ENCODE measurements around the gene GRIA1.
"Not testable (repeated sequence)": the region's sequence is repeated elsewhere in the genome, so short reads cannot be mapped to it uniquely, and the experiment has no call there.

Gene GRIA1

GRCh38 chr5:153829510-153830065 is 339.1 kb downstream of the GRIA1 start:
- Histone ChIP-seq H2AK5ac (ENCODE audit: low read length, severe bottlenecking) (no peak overlapping the region), H4K8ac (ENCODE audit: low read length) (no peak overlapping the region), H2BK5ac (ENCODE audit: low read depth, low read length, poor library complexity, severe bottlenecking) (no peak overlapping the region), H3K4me2 (ENCODE audit: low read length, poor library complexity, severe bottlenecking) (no peak overlapping the region), H3K27ac (ENCODE audit: low read length, poor library complexity, severe bottlenecking) (no peak overlapping the region), H3K9me3 (ENCODE audit: control insufficient read depth, low read length) (peaks cover 3% of the 10 kb centered on the region), H3K79me1 (replicated peaks; ENCODE audit: low read length, poor library complexity, severe bottlenecking) (no peaks in the 10 kb centered on the region), H3K36me3 (ENCODE audit: control insufficient read depth in 1 of 2, insufficient read depth in 2 of 2, low read depth in 1 of 2, low read length in 2 of 2) (no peaks in the 10 kb centered on the region), H3K14ac (ENCODE audit: low read length in 2 of 2) (no peak overlapping the region), H2BK15ac (ENCODE audit: low read depth, poor library complexity, severe bottlenecking) (no peak overlapping the region), H3K18ac (ENCODE audit: low read depth in 1 of 2, low read length in 2 of 2) (no peak overlapping the region), H3K4ac (ENCODE audit: low read depth in 1 of 2, low read length in 2 of 2) (no peak overlapping the region), H3K27me3 (ENCODE audit: control insufficient read depth in 1 of 2, insufficient read depth in 1 of 2, low read length in 2 of 2) (no peaks in the 10 kb centered on the region), H3K4me3 (ENCODE audit: insufficient read depth in 1 of 2, low read depth in 1 of 2, low read length in 2 of 2) (no peak overlapping the region), H3K9ac (ENCODE audit: low read length) (no peak overlapping the region), H2AFZ (ENCODE audit: low read depth, low read length) (no peak overlapping the region), H2BK12ac (ENCODE audit: low read length in 2 of 2) (no peak overlapping the region), H4K91ac (ENCODE audit: low read length) (no peak overlapping the region), H3K23ac (ENCODE audit: low read length in 2 of 2) (no peak overlapping the region), H2BK120ac (ENCODE audit: low read depth, low read length) (no peak overlapping the region), H3K4me1 (ENCODE audit: control insufficient read depth, insufficient read depth, low read depth, low read length) (peaks cover 4% of the 10 kb centered on the region)
- no peak for DNase-seq
- WGBS, result 73% methylated on average over 5 of the region's 8 CpGs

DNA sequence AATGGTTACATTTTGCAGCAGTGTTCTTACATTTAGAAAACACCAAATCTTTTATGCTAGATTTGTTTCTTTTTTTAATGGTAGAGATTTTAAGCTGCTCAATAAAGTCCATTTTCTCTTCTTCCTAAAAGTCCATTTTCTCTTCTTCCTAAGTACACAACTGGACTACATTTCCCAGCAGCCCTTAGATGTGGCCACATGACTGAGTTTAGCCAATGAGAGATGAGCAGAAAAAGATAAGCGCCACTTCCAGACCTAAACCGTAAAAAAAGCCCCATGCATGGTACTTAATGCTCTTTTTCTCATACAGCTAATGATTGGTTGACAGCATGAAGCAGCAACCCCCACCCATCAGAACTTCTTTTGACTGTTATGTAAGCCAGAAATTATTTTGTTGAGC is 341.5 kb downstream of the GRIA1 start:
- no peaks in the 10 kb centered on the region for H3K36me3 ChIP-seq (ENCODE audit: control insufficient read depth in 1 of 2, insufficient read depth in 2 of 2, low read depth in 1 of 2, low read length in 2 of 2)
- no peak overlapping the region for H3K27ac ChIP-seq (ENCODE audit: low read length, poor library complexity, severe bottlenecking)
- H3K4me3 ChIP-seq (ENCODE audit: insufficient read depth in 1 of 2, low read depth in 1 of 2, low read length in 2 of 2), result no peak overlapping the region
- 29% methylated on average over 2 of the region's 2 CpGs for WGBS
- H4K8ac ChIP-seq (ENCODE audit: low read length), result no peak overlapping the region
- no peak overlapping the region for H3K4ac ChIP-seq (ENCODE audit: low read depth in 1 of 2, low read length in 2 of 2)
- peak; percentile 73 for DNase-seq
- H2BK5ac ChIP-seq (ENCODE audit: low read depth, low read length, poor library complexity, severe bottlenecking), result no peak overlapping the region
- H4K91ac ChIP-seq (ENCODE audit: low read length), result no peak overlapping the region
- H2BK15ac ChIP-seq (ENCODE audit: low read depth, poor library complexity, severe bottlenecking), result no peak overlapping the region
- peaks cover 3% of the 10 kb centered on the region for H3K9me3 ChIP-seq (ENCODE audit: control insufficient read depth, low read length)
- no peak overlapping the region for H3K18ac ChIP-seq (ENCODE audit: low read depth in 1 of 2, low read length in 2 of 2)
- H3K27me3 ChIP-seq (ENCODE audit: control insufficient read depth in 1 of 2, insufficient read depth in 1 of 2, low read length in 2 of 2), result no peaks in the 10 kb centered on the region
- H3K4me1 ChIP-seq (ENCODE audit: control insufficient read depth, insufficient read depth, low read depth, low read length), result no peaks in the 10 kb centered on the region
- H3K23ac ChIP-seq (ENCODE audit: low read length in 2 of 2), result no peak overlapping the region
- H3K79me1 ChIP-seq (replicated peaks; ENCODE audit: low read length, poor library complexity, severe bottlenecking), result no peaks in the 10 kb centered on the region
- no peak overlapping the region for H2AK5ac ChIP-seq (ENCODE audit: low read length, severe bottlenecking)
- H3K14ac ChIP-seq (ENCODE audit: low read length in 2 of 2), result no peak overlapping the region
- no peak overlapping the region for H3K9ac ChIP-seq (ENCODE audit: low read length)
- no peak overlapping the region for H2BK120ac ChIP-seq (ENCODE audit: low read depth, low read length)
- no peak overlapping the region for H3K4me2 ChIP-seq (ENCODE audit: low read length, poor library complexity, severe bottlenecking)
- H2BK12ac ChIP-seq (ENCODE audit: low read length in 2 of 2), result no peak overlapping the region
- H2AFZ ChIP-seq (ENCODE audit: low read depth, low read length), result no peak overlapping the region

GRCh38 chr5:153835891-153836515 is 345.5 kb downstream of the GRIA1 start:
- no peak overlapping the region for H3K27ac ChIP-seq (ENCODE audit: low read length, poor library complexity, severe bottlenecking)
- H2BK120ac ChIP-seq (ENCODE audit: low read depth, low read length), result no peak overlapping the region
- no peak for DNase-seq
- H3K23ac ChIP-seq (ENCODE audit: low read length in 2 of 2), result no peak overlapping the region
- H3K4ac ChIP-seq (ENCODE audit: low read depth in 1 of 2, low read length in 2 of 2), result no peak overlapping the region
- H2BK5ac ChIP-seq (ENCODE audit: low read depth, low read length, poor library complexity, severe bottlenecking), result no peak overlapping the region
- H2AFZ ChIP-seq (ENCODE audit: low read depth, low read length), result no peak overlapping the region
- H3K18ac ChIP-seq (ENCODE audit: low read depth in 1 of 2, low read length in 2 of 2), result no peak overlapping the region
- H3K27me3 ChIP-seq (ENCODE audit: control insufficient read depth in 1 of 2, insufficient read depth in 1 of 2, low read length in 2 of 2), result no peaks in the 10 kb centered on the region
- H3K9ac ChIP-seq (ENCODE audit: low read length), result no peak overlapping the region
- no peak overlapping the region for H3K14ac ChIP-seq (ENCODE audit: low read length in 2 of 2)
- H3K9me3 ChIP-seq (ENCODE audit: control insufficient read depth, low read length), result no peaks in the 10 kb centered on the region
- H3K4me1 ChIP-seq (ENCODE audit: control insufficient read depth, insufficient read depth, low read depth, low read length), result no peaks in the 10 kb centered on the region
- H4K8ac ChIP-seq (ENCODE audit: low read length), result no peak overlapping the region
- no peaks in the 10 kb centered on the region for H3K36me3 ChIP-seq (ENCODE audit: control insufficient read depth in 1 of 2, insufficient read depth in 2 of 2, low read depth in 1 of 2, low read length in 2 of 2)
- H3K4me2 ChIP-seq (ENCODE audit: low read length, poor library complexity, severe bottlenecking), result no peak overlapping the region
- H2BK15ac ChIP-seq (ENCODE audit: low read depth, poor library complexity, severe bottlenecking), result no peak overlapping the region
- no peak overlapping the region for H4K91ac ChIP-seq (ENCODE audit: low read length)
- H3K4me3 ChIP-seq (ENCODE audit: insufficient read depth in 1 of 2, low read depth in 1 of 2, low read length in 2 of 2), result no peak overlapping the region
- H2BK12ac ChIP-seq (ENCODE audit: low read length in 2 of 2), result no peak overlapping the region
- WGBS, result 95% methylated on average over 4 of the region's 4 CpGs
- no peaks in the 10 kb centered on the region for H3K79me1 ChIP-seq (replicated peaks; ENCODE audit: low read length, poor library complexity, severe bottlenecking)
- no peak overlapping the region for H2AK5ac ChIP-seq (ENCODE audit: low read length, severe bottlenecking)

DNA sequence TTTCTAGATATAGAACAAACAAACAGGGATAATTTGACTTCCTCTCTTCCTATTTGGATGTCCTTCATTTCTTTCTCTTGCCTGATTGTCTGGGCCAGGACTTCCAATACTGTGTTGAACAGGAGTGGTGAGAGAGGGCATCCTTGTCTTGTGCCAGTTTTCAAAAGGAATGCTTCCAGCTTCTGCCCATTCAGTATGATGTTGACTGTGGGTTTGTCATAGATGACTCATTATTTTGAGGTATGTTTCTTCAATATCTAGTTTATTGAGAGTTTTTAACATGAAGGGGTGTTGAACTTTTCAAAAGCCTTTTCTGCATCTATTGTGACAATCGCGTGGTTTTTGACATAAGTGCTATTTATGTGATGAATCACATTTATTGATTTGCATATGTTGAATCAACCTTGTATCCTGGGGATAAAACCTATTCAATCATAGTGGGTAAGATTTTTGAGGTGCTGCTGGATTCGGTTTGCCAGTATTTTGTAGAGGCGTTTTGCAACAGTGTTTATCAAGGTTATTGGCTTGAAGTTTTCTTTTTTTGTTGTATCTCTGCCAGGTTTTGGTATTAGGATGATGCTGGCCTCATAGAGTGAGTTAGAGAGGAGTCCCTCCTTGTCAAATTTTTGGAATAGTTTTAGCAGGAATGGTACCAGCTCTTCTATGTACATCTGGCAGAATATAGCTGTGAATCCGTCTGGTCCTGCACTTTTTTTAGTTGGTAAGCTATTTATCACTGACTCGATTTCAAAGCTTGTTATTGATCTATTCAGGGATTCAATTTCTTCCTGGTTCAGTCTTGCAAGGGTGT is 359.0 kb downstream of the GRIA1 start:
- not testable (repeated sequence) for H3K79me1 ChIP-seq (replicated peaks; ENCODE audit: low read length, poor library complexity, severe bottlenecking); H2BK5ac ChIP-seq (ENCODE audit: low read depth, low read length, poor library complexity, severe bottlenecking); H2BK12ac ChIP-seq (ENCODE audit: low read length in 2 of 2); H3K36me3 ChIP-seq (ENCODE audit: control insufficient read depth in 1 of 2, insufficient read depth in 2 of 2, low read depth in 1 of 2, low read length in 2 of 2); H3K4ac ChIP-seq (ENCODE audit: low read depth in 1 of 2, low read length in 2 of 2); H4K8ac ChIP-seq (ENCODE audit: low read length); H2AFZ ChIP-seq (ENCODE audit: low read depth, low read length); H3K27ac ChIP-seq (ENCODE audit: low read length, poor library complexity, severe bottlenecking); H3K4me3 ChIP-seq (ENCODE audit: insufficient read depth in 1 of 2, low read depth in 1 of 2, low read length in 2 of 2); H3K9ac ChIP-seq (ENCODE audit: low read length); H3K9me3 ChIP-seq (ENCODE audit: control insufficient read depth, low read length); DNase-seq; H3K27me3 ChIP-seq (ENCODE audit: control insufficient read depth in 1 of 2, insufficient read depth in 1 of 2, low read length in 2 of 2); H3K14ac ChIP-seq (ENCODE audit: low read length in 2 of 2); H2BK120ac ChIP-seq (ENCODE audit: low read depth, low read length); H3K4me2 ChIP-seq (ENCODE audit: low read length, poor library complexity, severe bottlenecking); H2AK5ac ChIP-seq (ENCODE audit: low read length, severe bottlenecking); H3K4me1 ChIP-seq (ENCODE audit: control insufficient read depth, insufficient read depth, low read depth, low read length); H2BK15ac ChIP-seq (ENCODE audit: low read depth, poor library complexity, severe bottlenecking); H3K23ac ChIP-seq (ENCODE audit: low read length in 2 of 2); H4K91ac ChIP-seq (ENCODE audit: low read length); H3K18ac ChIP-seq (ENCODE audit: low read depth in 1 of 2, low read length in 2 of 2)
- 90% methylated on average over 6 of the region's 6 CpGs for WGBS
